GM23248 (cell line): Measurements from ENCODE around the gene PAXX.

Source experiments
- EZH2 ChIP-seq: fragments of 200-600 bp; sonication (generic); IDR thresholded peaks from 2 replicates; pipeline ENCODE4 v1.6.1; 2018; ENCODE audit warnings: antibody characterized with exemption, mild to moderate bottlenecking; ENCODE audit not compliant: insufficient read depth, poor library complexity, severe bottlenecking
- EZH2phosphoT487 ChIP-seq: fragments of 200-600 bp; sonication (generic); IDR thresholded peaks from 2 replicates; pipeline ENCODE4 v1.6.1; 2018; ENCODE audit warnings: antibody characterized with exemption, moderate library complexity, mild to moderate bottlenecking, low read depth; ENCODE audit not compliant: insufficient read depth

DNA sequence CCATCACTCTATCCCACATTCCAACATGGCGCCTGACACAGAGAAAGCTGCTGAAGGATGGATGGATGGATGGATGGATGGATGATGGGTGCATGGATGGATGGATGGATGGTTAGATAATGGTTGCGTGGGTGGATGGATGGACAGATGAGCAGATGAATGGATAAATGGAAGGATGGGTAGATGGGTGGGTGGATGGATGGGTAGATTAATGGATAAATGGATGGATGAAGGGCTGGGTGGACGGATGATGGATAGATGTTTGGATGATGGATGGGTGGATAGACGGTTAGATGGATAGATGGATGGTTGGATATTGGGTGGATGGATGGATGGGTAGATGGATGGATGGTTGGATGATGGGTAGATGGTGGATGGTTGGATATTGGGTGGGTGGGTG is 35.6 kb upstream of the PAXX start:
- TF ChIP-seq EZH2 (no peak), EZH2phosphoT487 (no peak)
